GM19238 (cell line): Measurements from ENCODE around the gene KCNK15.
"Not testable (repeated sequence)": the region's sequence is repeated elsewhere in the genome, so short reads cannot be mapped to it uniquely, and the experiment has no call there.

Source experiments
- DNase-seq: peaks from one replicate; pipeline ENCODE4 v3.0.0; 2011; ENCODE audit warnings: low spot score; ENCODE audit not compliant: insufficient read length

Gene KCNK15

DNA sequence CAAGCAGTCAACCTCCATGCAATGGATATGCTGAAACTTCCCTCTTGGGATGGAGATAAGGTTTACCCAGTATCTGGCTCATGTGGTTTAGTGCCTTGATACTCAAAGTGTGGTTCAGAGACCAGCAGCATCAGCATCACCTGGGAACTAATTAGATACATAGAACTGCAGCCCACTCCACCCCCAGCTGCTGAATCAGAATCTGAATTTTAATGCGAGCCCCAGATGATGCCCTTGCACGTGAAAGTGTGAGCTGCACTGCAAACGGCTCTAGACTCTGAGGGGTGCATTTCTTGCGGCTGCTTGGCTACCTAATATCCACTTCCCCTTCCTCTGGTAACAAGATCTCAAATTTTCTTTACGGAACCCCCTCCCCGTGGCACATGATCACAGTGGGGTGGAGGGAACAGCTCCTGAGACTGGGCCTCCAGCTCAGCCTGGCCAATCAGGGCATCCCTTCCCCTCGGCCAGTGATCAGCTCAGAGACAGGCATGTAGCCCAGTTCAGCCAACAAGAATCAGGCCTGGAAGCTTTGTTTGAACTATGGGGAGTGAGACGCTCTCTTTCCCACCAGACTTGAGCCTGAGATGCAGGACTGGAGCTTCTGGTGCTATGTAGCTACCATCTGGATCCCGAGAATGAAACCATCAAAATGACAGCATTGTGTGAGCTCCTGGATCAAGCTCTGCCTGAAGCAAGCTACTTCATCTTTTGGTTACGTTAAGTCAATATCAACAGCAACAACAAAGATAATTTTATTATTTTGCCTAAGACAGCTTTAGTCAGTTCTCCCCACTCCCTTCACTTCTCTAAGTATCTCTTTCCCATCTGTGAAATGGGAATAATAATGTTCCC is 12.8 kb downstream of the KCNK15 start:
- no peak for DNase-seq

DNA sequence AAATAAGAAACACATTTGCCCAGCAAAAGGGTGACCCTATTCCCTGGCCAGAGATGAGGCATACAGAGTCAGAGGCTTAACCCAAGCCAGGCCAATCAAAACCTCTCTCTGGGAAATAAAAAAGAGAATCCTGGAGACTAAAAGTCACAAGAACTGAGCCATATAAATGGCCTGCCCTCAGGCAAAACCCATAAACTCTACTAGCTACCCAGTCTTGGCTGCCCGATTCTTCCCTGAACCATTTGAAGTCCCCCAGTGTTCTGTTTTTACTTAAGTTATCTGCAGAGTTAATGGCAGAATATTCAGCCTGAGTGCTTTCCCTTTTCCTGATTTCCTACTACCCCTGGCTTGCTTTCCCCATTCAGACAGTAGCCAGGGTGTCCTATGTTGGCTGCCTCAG is 13.9 kb downstream of the KCNK15 start:
- no peak for DNase-seq

DNA sequence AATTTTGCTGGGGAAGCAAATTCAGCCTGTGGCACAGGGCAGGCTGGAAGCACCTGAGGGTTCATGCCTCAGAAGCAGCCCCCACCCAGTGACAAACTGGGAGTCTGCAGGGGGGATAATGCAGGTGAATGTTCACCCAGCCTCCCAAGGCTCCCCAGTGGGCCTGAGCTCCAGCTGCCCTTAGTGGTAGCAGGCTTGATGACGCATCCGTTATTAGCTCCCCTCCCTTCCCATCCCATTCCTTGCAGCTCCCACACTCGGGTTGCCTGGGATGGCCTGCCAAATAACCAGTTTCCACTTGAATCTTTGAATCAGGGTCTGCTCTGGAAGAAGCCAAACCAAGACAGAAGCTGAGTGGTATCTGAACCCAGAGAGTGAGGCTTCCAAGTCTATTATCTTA is 15.8 kb downstream of the KCNK15 start:
- DNase-seq: no peak

DNA sequence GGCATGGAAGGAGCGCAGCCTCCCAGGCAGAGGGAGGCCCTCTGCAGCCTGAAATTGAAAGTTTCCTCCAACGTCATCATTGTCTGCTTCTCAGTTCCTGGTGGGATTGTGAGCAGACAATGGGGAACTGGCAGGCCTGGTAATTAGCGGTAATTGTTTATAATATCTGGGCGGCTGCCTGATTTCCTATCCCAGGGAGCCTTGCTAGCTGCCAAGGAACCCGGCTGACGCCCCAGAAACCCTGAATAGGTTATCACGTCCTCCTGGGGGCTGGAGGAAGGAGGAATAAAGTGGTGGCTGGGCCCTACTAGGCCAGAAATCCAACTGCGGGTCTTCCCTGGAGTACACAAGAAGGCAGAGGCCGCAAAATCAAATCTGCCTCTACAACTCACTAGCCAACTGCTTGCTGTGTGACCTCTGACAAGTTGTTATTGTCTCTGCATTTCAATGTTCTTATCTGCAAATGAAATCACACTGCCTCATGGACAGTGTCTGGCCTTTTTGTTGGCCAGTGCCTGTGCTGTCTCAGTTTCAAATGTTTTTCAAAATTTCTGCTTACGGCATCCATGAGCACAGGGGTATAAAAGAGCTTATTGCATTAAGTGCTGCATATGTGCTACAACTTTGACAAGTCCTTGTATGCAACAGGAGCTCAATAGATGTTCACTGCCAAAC is 16.9 kb downstream of the KCNK15 start:
- no peak for DNase-seq

DNA sequence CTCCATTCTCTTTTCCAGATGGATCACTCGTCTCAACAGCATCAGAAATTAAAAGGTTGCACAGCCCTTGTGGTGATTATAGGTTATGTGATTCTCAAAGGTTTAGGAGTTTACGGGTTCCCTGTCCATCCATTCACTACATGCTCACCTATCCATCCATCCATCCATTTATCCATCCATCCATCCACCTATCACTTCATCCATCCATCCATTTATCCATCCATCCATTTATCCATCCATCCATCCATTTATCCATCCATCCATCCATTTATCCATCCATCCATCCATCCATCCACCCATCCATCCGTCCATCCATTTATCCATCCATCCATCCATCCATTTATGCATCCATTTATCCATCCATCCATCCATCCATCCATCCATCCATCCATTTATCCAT is 18.1 kb downstream of the KCNK15 start:
- DNase-seq: not testable (repeated sequence)

DNA sequence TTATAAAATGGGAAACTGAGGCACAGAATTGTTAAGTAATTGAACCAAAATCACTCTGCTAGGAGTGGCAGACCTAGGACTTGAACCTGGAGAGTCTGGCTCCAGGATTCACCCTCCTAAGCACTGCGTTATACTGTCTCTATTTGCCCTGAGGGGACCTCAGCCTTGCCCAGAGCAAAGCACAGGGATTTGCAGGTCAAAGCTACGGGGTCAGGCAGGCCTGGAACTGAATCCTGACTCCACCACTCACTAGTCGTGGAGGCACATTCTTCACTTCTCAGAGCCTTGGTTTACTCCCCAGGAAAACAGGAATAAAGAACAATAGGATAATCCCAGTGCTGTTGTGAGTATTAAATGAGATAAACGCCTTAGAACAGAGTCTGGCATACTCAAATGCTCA is 19.4 kb downstream of the KCNK15 start:
- no peak for DNase-seq

DNA sequence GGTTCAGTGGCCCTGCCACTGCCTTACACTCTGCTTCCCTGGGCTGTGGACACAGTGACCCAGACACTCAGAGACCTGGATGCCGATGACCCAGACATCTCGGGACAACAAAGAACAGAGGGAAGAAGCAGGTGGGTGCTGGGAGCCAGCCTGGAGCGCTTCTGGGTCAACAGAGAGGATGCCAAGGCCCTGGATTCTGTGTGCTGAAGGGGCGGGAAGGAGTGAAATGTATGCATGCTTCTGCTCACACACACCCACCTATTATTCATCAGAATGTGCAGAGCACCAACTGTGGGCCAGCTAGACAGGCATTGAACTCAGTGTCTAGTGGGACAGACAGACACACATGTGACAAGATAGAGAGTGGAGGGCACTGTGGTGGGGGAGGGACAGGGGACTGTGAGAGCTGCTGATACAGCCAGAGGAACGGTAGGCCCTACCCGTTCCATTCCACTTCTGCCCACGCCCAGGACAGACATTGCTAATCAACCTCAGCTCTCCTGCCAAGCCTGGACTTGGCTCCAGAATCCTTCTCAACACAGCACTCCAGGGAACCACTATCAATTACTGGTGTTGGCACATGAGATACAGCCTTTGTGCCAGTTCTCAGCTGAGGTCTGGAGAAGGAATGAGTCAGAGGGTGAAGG is 20.2 kb downstream of the KCNK15 start:
- DNase-seq: no peak

DNA sequence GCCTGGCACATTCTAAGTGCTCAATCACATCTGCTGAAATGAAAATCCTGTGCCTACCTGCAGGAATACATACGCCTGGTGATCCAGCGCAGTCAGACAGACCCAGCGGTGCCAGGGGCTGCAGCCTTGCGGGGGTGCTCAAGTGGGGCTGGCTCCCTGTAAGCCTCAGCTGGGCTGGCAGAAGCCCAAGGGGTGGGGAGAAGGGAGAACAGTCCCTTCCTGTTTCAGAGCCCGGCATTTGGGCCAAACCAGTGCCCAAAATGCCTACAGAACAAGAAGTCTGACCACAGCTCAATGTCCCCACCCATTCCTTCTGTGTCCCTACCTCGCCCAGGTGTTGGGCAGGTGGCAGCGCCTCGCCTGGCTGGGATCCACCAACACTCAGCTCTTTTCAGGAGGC is 22.6 kb downstream of the KCNK15 start:
- DNase-seq: no peak

DNA sequence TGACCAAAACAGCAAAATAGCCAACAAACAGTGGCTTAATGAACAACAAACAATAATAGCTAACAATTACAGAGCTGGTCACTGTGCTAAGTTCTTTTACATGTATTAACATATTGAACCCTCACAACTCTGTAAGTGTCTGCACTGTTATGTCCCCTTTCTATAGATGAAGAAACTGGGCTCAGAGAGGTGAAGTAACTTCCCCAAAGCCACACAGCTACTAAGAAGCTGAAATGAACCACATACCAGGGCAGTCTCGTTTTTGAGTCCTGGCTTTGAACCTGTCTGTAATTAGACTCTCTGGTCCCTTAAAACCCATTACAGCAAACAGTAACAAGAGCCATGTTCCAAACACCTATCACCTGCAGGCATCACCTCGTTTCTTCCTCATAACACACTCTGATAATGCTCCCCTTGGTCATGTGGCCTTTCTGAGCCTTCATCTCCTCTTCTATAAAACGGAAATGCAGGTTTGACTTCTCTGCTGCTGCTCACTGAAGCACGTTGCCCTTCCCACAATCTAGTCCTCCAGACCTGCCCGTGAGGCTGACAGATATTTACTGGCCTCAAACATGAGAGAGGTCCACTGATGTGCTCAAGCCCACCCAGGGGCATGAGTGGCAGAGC is 23.3 kb downstream of the KCNK15 start:
- no peak for DNase-seq

DNA sequence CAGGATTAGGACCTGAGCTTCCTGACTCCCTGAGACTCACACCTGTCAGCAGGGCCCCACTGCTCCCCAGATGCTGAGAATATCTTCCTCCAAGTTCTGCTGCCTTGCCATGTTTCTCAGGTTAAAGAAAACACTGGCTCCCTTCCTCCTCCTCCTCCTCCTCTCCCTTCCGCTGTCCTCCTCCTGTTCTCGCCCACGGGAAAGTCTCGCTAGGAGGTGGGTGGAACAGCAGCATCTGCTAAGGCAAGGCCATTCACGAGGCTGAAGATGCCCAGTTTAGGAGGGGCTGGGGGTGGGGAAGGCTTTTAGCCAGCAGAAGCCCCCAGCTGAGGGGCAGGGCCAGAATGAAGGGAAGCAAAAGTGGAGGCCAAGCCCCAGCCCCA is 23.8 kb downstream of the KCNK15 start:
- no peak for DNase-seq

DNA sequence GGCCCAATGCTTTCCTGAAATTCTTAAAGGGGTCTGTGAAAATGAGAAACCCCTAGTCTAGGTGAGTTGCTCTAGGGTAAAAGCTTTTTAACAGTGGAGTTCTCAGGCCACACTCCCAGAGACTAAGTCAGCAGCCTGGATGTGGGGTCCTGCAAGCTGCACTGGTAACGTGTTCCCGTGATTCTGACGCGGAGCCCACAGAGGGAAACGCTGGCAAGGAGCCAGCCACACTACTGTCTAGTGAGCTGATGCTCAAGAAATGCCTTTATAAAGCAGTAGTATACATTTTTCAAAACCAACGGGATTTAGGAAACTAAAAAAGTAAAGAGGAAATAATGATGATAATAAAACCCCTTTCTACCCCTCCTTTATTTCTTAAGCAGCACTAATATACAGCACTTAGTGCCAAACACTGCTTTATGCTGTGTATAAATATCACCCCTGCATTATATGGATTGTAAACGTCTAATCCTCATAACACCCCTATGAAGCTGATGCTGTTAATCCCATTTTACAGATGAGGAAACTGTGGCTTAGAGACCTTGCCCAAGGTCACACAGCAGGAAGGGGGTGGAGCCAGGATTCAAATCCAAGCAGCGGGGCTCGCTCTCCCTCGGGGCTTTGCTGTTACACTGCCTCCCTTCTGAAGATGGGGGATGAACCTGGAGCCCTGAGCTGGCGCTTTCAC is 25.0 kb downstream of the KCNK15 start:
- DNase-seq: no peak

DNA sequence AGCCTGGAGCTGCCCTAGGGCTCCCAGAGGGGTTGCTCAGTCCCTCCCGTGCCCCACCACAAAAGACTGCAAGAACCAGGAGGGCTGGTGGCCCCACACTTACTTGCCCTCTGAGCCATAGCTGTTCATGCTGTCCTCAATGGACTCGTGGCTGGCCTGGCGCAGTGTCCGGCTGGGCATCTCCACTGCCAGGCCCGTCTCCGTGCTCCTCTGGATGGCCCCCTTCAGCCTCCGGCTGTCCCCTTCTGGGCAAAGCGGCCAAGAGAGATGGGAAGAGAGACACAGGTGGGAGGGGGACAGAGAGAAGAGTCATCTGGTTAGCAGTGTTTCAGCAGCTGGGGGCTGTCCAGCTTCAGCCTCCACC is 25.5 kb downstream of the KCNK15 start:
- no peak for DNase-seq

DNA sequence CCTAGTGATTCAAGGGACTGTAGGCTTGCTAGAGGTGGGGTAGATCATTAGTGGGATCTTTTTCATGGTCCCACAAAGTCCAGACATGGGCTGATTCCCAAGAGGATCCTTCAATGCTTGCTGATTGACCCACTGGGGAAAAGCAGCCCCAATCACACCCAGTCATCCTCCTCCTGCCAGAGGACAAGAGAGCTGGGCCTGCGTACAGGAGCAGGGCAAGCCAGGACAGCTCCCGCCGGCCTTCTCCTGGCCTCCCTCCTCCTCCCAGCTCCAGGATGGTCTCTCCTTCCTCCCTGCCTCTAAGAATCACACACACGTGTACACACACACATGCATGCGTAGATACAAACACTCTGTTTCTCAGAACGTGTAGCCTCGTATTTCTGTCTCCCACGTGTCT is 27.0 kb downstream of the KCNK15 start:
- no peak for DNase-seq

DNA sequence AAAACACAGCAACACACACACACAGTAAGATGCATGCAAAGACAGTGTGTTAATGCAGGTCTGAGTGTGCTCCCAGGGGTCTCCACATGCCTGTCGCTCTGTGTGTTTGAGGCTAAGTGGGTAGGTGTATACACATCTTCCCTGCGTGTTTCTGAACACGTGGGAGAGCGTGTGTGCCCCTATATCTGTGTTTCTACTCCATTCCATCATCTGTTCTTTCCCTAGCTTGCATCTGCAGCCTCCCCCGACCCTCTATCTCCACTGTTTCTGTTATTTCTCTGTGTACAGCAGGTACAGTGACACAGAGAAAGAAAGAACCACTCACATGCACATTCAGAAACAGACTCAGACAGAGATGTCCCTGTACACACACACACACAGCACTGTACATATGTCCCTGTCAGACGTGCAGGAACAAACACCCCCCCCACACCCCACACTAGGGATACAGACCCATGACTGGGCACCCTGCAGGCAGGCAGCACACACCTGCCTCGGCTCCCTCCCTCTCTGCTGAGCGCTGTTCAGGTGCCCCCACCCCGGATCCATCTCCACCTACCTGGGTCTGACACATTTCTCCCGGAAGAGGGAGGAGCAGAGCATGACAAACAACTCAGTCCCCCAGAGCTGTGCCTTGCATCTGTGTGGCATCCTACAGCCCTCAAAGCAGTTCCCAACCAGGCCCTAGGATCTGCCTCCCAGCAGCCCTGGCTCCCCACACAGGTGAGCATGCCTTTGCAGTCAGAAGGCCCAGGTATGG is 27.6 kb downstream of the KCNK15 start:
- no peak for DNase-seq

DNA sequence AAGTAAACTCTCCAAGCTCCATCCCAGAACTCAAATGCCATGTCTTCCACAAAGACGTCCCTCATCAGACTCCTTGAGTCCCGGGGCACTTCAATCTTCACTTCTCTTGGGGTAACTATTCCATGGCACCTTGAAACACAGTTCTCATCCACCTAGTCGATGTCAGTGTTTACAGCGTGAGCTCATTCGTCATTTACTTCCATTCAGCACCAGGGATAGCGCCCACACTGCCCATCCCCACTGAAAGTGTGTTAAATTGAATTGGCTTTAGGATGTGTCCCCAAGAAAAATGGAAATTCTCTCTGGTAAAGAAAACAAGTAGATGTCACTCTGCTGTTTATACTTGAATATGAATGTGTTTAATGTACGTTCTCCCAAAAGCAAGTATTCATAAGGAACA is 31.3 kb downstream of the KCNK15 start:
- no peak for DNase-seq

DNA sequence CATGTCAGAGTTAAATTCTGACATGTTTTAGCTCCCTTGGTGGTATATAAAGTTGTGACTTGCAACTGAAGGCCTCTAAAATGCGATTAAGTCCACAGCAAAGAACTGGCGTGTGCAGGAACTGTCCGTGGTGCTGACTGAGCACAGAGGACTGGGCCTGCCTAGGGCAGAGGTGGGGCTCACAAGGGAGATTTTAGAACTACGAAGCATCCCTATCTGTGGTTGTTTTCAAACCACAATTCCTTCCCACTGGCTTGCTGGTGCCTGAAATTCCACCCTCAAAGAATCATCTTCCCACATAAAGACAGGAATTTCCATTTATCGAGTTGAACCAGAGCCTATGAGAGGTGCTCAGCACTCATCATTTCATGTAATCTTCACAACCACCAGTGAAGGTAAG is 34.6 kb downstream of the KCNK15 start:
- DNase-seq: peak; percentile 20

DNA sequence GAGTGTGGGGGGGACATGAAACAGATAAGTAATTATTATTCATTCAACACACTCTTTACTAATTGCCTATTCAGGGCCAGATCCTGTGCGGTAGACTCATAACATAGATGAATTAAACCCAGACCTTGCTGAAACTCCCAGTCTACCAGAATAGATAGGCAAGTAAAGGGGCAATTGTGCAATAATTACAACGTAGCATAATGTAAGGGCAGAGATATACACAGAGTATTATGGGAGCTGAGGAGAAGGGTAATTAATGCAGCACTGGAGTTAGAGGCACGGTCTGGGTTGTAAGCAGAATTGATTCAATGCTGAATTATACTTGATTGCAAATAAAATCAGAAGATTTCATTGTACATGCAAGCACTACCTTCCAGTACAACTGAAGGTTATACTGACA is 35.5 kb downstream of the KCNK15 start:
- DNase-seq: no peak

DNA sequence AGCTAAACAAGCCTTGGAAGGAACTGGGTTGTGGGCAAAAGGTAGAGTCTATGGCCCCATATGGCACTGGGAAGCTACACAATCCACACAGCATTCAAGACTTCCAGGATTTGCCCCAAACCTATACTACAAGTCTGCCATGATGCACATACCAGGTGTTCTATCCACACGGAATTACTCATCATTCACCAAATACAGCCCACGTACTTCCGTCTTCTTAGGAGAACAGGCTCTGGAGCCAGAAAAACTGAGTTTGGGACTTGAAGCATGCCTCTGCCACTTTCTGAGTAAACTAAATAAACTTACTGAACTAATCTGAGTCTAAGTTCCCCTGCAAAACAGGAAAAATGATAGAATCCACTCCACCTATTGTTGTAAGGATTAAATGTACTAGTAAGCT is 36.1 kb downstream of the KCNK15 start:
- DNase-seq: no peak

DNA sequence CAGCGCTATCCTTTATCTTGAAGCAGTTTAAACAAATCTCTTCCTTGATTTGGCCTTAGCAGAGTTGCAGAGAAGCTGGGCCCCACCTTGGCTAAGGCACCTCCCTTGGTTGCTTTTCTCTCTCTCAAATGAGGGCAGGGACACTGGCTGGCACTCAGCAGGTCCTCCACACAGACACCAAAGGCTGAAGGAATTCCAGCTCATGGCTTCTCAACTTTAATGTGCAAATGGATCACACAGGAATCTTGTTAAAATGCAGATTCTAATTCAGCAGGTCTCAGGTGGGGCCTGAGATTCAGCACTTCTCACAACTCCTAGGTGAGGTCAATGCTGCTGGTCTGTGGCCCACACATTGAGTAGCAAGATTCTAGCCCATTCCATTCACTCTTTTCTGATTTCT is 39.0 kb downstream of the KCNK15 start:
- DNase-seq: no peak

DNA sequence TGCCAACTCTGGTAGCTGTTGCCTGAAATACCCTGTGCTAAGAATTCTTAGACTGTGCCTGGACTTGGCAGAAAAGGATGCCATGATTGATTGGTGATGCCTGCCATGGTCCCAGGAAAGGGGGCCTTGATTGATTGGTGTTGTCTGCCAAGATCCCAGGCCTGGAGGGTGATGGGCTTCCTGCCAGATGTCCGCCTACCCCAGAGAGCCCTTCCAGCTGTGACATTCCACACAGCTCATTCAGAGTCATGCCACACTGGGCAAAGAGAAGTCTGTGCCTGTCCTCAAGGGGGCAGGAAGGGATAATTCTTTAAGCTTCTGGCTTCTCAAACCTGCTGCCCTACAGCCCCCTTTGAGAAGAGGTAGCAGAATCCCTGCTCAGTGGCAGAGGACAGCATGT is 40.1 kb downstream of the KCNK15 start:
- DNase-seq: no peak

DNA sequence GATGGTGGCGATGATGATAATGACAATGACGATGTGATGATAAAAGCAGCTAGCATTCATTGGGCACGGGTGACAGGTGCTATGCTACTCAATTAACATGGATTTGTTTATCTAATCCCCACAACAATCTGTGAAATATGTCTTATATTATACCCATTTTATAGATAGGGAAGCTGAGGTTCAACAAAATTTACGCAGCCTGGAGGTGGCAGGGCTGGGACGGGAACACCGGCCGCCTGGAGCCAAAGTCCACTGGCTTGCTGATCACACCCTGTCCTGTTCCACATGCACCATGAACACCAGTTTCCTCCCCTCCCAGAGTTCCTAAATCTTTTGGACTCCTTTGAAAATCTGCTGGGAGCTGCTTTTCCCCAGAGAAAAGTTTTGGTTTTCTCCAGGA is 41.6 kb downstream of the KCNK15 start:
- DNase-seq: no peak
